ENCODE results near the gene FITM1.

Gene FITM1

DNA sequence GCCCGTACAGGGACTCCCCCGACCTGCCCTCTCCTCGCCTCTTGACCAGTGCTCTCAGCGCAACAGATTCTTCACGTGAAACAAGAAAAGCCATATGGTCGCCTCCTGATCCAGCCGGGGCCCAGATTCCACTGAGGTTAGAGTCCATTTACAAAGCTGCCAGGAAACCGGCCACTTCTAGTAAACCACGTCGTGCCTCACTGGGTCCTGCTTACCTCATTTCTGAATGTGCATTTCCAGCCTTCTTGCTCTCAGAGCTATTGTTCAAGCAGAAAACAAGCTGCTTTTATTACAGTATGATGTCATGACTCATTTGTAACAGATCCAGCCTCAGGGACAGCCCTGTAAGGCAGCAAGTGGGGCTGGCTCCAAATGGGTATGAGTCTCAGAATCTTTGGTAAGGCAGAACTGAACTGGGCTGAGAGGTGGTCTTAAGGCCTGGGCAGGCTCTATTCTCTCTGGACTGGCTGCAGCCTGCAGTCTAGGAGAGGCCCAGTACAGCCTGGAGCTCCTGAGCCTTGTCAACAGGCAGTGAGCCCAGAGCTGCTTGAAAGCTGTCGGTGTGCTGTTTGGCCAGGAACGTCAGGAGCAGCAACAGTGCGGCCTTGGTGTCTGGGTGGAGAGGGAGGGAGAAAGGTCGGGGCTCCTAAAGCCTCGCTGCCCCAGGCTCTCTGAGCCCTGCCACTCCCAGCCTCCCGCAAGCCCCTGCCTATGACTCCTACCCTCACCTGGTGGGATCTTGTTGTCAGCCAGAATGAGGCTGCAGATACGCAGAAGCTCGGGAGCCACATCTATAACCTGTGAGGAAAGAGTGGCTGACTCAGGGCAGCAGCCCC lies 49.7 kb downstream of the FITM1 start:
- no peak overlapping the region for H3K4me3 ChIP-seq (ENCODE audit: low read depth, low read length, poor library complexity, severe bottlenecking)
- H3K4me2 ChIP-seq (ENCODE audit: low read length): no peak overlapping the region
- H3K79me2 ChIP-seq (ENCODE audit: insufficient read depth, low read length): no peaks in the 10 kb centered on the region
- no peaks in the 10 kb centered on the region for H3K27me3 ChIP-seq (ENCODE audit: insufficient read depth, low read length)
- no peaks in the 10 kb centered on the region for H4K20me1 ChIP-seq (ENCODE audit: insufficient read depth, low read length)
- H3K9me3 ChIP-seq (ENCODE audit: low read length): no peaks in the 10 kb centered on the region
- no peak overlapping the region for H3K9ac ChIP-seq (ENCODE audit: low read length)
- TF ChIP-seq, protein P1, sequence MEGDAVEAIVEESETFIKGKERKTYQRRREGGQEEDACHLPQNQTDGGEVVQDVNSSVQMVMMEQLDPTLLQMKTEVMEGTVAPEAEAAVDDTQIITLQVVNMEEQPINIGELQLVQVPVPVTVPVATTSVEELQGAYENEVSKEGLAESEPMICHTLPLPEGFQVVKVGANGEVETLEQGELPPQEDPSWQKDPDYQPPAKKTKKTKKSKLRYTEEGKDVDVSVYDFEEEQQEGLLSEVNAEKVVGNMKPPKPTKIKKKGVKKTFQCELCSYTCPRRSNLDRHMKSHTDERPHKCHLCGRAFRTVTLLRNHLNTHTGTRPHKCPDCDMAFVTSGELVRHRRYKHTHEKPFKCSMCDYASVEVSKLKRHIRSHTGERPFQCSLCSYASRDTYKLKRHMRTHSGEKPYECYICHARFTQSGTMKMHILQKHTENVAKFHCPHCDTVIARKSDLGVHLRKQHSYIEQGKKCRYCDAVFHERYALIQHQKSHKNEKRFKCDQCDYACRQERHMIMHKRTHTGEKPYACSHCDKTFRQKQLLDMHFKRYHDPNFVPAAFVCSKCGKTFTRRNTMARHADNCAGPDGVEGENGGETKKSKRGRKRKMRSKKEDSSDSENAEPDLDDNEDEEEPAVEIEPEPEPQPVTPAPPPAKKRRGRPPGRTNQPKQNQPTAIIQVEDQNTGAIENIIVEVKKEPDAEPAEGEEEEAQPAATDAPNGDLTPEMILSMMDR (IDR thresholded peaks at IDR 0.05; ENCODE audit: low read length): no peak
- no peak for TF ChIP-seq EZH2 (IDR thresholded peaks at IDR 0.05; ENCODE audit: borderline replicate concordance, low read length)
- no peaks in the 10 kb centered on the region for H3K9me2 ChIP-seq (ENCODE audit: low read depth, low read length)
- H3K27ac ChIP-seq (ENCODE audit: low read depth, low read length, poor library complexity, severe bottlenecking): no peak overlapping the region
- H2AFZ ChIP-seq (ENCODE audit: low read length): no peak overlapping the region
- H3K36me3 ChIP-seq (ENCODE audit: insufficient read depth, low read length): peaks cover 77% of the 10 kb centered on the region
- H3F3A ChIP-seq (ENCODE audit: insufficient read depth, low read length): no peaks in the 10 kb centered on the region
- H3K4me1 ChIP-seq (ENCODE audit: insufficient read depth, low read length, severe bottlenecking): no peaks in the 10 kb centered on the region

DNA sequence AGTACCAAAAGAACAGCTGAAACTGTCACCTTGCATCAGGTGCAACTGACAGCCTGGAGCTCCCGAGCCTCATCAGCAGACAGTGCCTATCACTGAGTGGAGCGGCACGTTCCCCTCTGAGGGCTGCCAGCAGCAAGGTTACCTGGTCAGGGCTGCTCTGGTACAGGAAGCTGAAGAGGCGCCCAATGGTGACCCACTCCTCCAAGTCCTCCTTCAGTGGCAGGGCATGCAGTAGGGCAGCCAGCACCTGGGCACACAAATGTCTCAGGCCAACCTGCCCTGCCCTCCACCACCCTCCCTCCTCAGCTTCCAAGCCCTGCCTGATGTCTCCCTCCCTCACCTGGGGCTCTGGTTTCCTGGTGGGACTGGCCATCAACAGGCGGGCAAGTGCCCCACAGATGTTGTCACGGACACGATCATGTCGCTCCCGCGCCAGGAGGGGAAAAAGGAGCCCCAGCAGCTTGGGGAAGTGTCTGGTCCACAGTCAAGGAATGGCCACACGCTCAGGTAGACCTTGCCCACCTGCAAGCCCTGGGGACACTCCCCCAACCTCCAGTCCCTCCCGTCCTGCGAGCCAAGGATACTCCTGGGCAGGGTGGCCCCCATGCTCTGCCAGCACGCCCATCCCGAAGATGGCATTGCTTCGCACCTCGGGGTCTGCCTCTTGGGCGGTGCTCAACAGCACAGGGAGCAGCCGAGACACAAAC lies 51.1 kb downstream of the FITM1 start:
- no peak overlapping the region for H3K4me3 ChIP-seq (ENCODE audit: low read depth, low read length, poor library complexity, severe bottlenecking)
- peaks cover 89% of the 10 kb centered on the region for H3K36me3 ChIP-seq (ENCODE audit: insufficient read depth, low read length)
- TF ChIP-seq, protein P1 (IDR thresholded peaks at IDR 0.05; ENCODE audit: low read length): no peak
- no peak for TF ChIP-seq EZH2 (IDR thresholded peaks at IDR 0.05; ENCODE audit: borderline replicate concordance, low read length)
- H3K4me1 ChIP-seq (ENCODE audit: insufficient read depth, low read length, severe bottlenecking): no peaks in the 10 kb centered on the region
- H3F3A ChIP-seq (ENCODE audit: insufficient read depth, low read length): no peaks in the 10 kb centered on the region
- H3K9me3 ChIP-seq (ENCODE audit: low read length): no peaks in the 10 kb centered on the region
- H3K79me2 ChIP-seq (ENCODE audit: insufficient read depth, low read length): no peaks in the 10 kb centered on the region
- no peaks in the 10 kb centered on the region for H3K27me3 ChIP-seq (ENCODE audit: insufficient read depth, low read length)
- H3K4me2 ChIP-seq (ENCODE audit: low read length): no peak overlapping the region
- no peaks in the 10 kb centered on the region for H3K9me2 ChIP-seq (ENCODE audit: low read depth, low read length)
- no peak overlapping the region for H3K9ac ChIP-seq (ENCODE audit: low read length)
- no peaks in the 10 kb centered on the region for H4K20me1 ChIP-seq (ENCODE audit: insufficient read depth, low read length)
- no peak overlapping the region for H3K27ac ChIP-seq (ENCODE audit: low read depth, low read length, poor library complexity, severe bottlenecking)
- no peak overlapping the region for H2AFZ ChIP-seq (ENCODE audit: low read length)
